ENCODE data around the gene C19orf73. TPM values are rescaled to one million over a fixed set of nuclear protein-coding genes. Genes with fewer than 3 reads are reported as not detected.

C19orf73 gene, protein sequence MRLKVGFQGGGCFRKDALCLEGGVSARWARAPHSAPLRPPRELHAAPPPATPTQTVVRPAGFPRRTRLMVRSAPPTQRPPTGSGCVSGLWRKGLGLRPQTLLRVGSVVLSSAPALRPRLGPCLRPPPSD
- 1 to 10 TPM; 2.3 to 2.7 (median 2.7) TPM for total RNA-seq
- 5.0 TPM for total RNA-seq (2013)

DNA sequence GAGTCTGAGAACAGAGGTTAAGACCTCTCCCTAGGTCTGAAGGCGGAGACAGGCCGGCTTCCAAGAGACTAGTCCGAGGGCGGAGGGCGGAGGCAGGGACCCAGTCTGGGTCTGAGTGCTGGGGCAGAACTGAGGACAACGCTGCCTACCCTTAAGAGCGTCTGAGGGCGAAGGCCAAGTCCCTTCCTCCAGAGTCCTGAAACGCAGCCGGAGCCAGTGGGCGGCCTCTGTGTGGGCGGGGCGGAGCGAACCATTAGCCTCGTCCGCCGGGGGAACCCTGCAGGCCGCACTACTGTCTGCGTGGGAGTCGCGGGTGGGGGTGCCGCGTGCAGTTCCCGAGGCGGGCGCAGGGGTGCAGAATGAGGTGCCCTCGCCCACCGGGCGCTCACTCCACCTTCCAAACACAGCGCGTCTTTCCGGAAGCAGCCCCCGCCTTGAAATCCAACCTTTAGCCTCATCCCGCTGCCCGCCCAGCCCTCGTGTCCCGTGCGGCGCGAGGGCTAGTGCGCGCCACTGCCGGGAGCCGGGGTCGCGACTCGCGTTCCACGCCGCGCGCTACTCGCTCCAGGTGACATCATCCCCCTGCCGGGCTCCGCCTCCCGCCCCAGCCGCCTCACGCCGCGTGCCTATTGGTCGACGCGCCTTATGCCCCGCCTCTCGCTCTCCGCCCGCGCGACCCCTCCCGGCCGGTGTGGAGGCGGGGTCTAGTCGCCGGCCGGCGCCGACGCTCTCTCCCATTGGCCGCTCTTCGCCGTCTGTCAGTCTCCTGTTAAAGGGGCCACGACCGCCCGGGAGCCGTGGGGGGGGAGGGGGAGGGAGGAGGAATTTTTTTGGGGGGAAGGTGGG lies at the start of gene C19orf73:
C19orf73 (minus strand) TSS at position 579 of the 846 bp plus-strand sequence; CDS start at position 458, 121 bp downstream.
- peaks cover 32% of the 10 kb centered on the region for H3K4me1 ChIP-seq (ENCODE audit: control insufficient read depth, insufficient read depth, low read length)
- Mint-ChIP-seq H3K36me3 (no peaks in the 10 kb centered on the region), H3K27me3 (ENCODE audit: low read depth in 2 of 2) (peaks cover 0 to 8% of the 10 kb centered on the region in 2 donors), H3K27ac (peak within 1 kb of the TSS; percentile 93 to 96), H3K4me1 (peaks cover 20 to 56% of the 10 kb centered on the region in 2 donors), H3K9me3 (no peaks in the 10 kb centered on the region), H3K4me3 (peak within 1 kb of the TSS; percentile 88)
- peak within 1 kb of the TSS; percentile 96 for H3K27ac ChIP-seq (ENCODE audit: low read length)
- WGBS (ENCODE audit: insufficient coverage) = under 1% methylated on average over 85 of the region's 85 CpGs
- ATAC-seq (peak; percentile 82 to 92 (median 82)), DNase-seq (peak; percentile 97 to 98)
- H3K27me3 ChIP-seq (ENCODE audit: control insufficient read depth, insufficient read depth, low read length) = no peaks in the 10 kb centered on the region
- TF ChIP-seq, protein P1, sequence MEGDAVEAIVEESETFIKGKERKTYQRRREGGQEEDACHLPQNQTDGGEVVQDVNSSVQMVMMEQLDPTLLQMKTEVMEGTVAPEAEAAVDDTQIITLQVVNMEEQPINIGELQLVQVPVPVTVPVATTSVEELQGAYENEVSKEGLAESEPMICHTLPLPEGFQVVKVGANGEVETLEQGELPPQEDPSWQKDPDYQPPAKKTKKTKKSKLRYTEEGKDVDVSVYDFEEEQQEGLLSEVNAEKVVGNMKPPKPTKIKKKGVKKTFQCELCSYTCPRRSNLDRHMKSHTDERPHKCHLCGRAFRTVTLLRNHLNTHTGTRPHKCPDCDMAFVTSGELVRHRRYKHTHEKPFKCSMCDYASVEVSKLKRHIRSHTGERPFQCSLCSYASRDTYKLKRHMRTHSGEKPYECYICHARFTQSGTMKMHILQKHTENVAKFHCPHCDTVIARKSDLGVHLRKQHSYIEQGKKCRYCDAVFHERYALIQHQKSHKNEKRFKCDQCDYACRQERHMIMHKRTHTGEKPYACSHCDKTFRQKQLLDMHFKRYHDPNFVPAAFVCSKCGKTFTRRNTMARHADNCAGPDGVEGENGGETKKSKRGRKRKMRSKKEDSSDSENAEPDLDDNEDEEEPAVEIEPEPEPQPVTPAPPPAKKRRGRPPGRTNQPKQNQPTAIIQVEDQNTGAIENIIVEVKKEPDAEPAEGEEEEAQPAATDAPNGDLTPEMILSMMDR (IDR thresholded peaks at IDR 0.05) = peak; percentile 19
- no peaks in the 10 kb centered on the region for H3K9me3 ChIP-seq (ENCODE audit: control insufficient read depth, insufficient read depth, low read length)
- H3K4me3 ChIP-seq (ENCODE audit: low read length) = peak within 1 kb of the TSS; percentile 59
- no peaks in the 10 kb centered on the region for H3K36me3 ChIP-seq (ENCODE audit: control insufficient read depth, insufficient read depth, low read length)
- intact Hi-C loops (cut with micrococcal nuclease) = loop anchor here (1.0 kb wide), 1 partner anchor 10 kb away; no protein-coding TSS in a partner anchor

- Histone ChIP-seq H3K9me3 (ENCODE audit: control insufficient read depth, insufficient read depth, low read length) (no peaks in the 10 kb centered on the region), H3K4me1 (ENCODE audit: control insufficient read depth, insufficient read depth, low read length) (no peaks in the 10 kb centered on the region), H3K27ac (ENCODE audit: low read length) (no peak overlapping the region), H3K4me3 (ENCODE audit: low read length) (no peak overlapping the region), H3K27me3 (ENCODE audit: control insufficient read depth, insufficient read depth, low read length) (no peaks in the 10 kb centered on the region), H3K36me3 (ENCODE audit: control insufficient read depth, insufficient read depth, low read length) (no peaks in the 10 kb centered on the region)
- DNase-seq (no peak), ATAC-seq (no peak)
- TF ChIP-seq, protein P1 (IDR thresholded peaks at IDR 0.05) = no peak
- intact Hi-C loops (cut with micrococcal nuclease) = no loop called here
- H3K36me3 Mint-ChIP-seq = no peaks in the 10 kb centered on the region
- peaks cover 8 to 11% of the 10 kb centered on the region in 2 donors for H3K27me3 Mint-ChIP-seq (ENCODE audit: low read depth in 2 of 2)
- 88% methylated on average over 23 of the region's 23 CpGs for WGBS (ENCODE audit: insufficient coverage)
- no peak overlapping the region for H3K27ac Mint-ChIP-seq
- H3K9me3 Mint-ChIP-seq = no peaks in the 10 kb centered on the region
- H3K4me3 Mint-ChIP-seq = no peak overlapping the region
- H3K4me1 Mint-ChIP-seq = no peaks in the 10 kb centered on the region
Measured at GRCh38 chr19:49168421-49168820, 49.5 kb upstream of the C19orf73 start.

DNA sequence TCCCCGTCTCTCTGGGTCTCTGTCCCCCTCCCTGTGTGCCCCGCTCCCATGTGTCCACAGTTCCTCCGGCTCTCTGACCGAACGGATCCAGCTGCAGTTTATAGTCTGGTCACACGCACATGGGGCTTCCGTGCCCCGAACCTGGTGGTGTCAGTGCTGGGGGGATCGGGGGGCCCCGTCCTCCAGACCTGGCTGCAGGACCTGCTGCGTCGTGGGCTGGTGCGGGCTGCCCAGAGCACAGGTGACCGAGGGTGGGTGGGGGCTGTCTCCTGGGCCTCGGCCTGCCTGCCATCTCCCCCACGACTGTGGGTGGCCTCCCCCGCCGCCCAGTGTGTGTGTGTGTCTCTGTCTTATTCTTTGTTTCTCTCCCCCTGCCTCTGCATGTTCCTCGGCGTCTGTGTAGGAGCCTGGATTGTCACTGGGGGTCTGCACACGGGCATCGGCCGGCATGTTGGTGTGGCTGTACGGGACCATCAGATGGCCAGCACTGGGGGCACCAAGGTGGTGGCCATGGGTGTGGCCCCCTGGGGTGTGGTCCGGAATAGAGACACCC lies 49.0 kb upstream of the C19orf73 start:
- peaks cover 8 to 11% of the 10 kb centered on the region in 2 donors for H3K27me3 Mint-ChIP-seq (ENCODE audit: low read depth in 2 of 2)
- no peak overlapping the region for H3K27ac Mint-ChIP-seq
- no peaks in the 10 kb centered on the region for H3K36me3 Mint-ChIP-seq
- WGBS (ENCODE audit: insufficient coverage) = 92% methylated on average over 25 of the region's 25 CpGs
- Histone ChIP-seq H3K36me3 (ENCODE audit: control insufficient read depth, insufficient read depth, low read length) (no peaks in the 10 kb centered on the region), H3K4me3 (ENCODE audit: low read length) (no peak overlapping the region), H3K4me1 (ENCODE audit: control insufficient read depth, insufficient read depth, low read length) (no peaks in the 10 kb centered on the region), H3K27ac (ENCODE audit: low read length) (no peak overlapping the region), H3K9me3 (ENCODE audit: control insufficient read depth, insufficient read depth, low read length) (no peaks in the 10 kb centered on the region), H3K27me3 (ENCODE audit: control insufficient read depth, insufficient read depth, low read length) (no peaks in the 10 kb centered on the region)
- TF ChIP-seq, protein P1 (IDR thresholded peaks at IDR 0.05) = no peak
- H3K4me1 Mint-ChIP-seq = no peaks in the 10 kb centered on the region
- no peaks in the 10 kb centered on the region for H3K9me3 Mint-ChIP-seq
- no peak for ATAC-seq
- intact Hi-C loops (cut with micrococcal nuclease) = no loop called here
- DNase-seq = no peak
- no peak overlapping the region for H3K4me3 Mint-ChIP-seq

All from natural killer cell (primary cell).